ENCODE data around the gene IL18BP. TPM values are rescaled to one million over a fixed set of nuclear protein-coding genes. Genes with fewer than 3 reads are reported as not detected.

The IL18BP gene
- total RNA-seq, 4 donors from 2014 or later, result 5.1 to 11.6 (median 6.3) TPM

- H3K4me1 ChIP-seq, result peaks cover 0 to 31% (median 12%) of the 10 kb centered on the region in 4 donors
- TF ChIP-seq POLR2A (IDR thresholded peaks at IDR 0.05), result no peak
- TF ChIP-seq EP300 (IDR thresholded peaks at IDR 0.05), result no peak
- TF ChIP-seq CTCF (IDR thresholded peaks at IDR 0.05), result no peak
- WGBS, 2 donors, result 79 to 100% methylated on average over 2 of the region's 2 CpGs
- H3K27ac ChIP-seq, result peak overlapping the region in 1 of 4 donors; percentile 13
- H3K4me3 ChIP-seq, result no peak overlapping the region
- peaks cover 0 to 45% (median 0%) of the 10 kb centered on the region in 3 donors for H3K36me3 ChIP-seq
- DNase-seq (ENCODE audit: low spot score in 2 of 2), result no peak
- no peaks in the 10 kb centered on the region for H3K27me3 ChIP-seq
- no peaks in the 10 kb centered on the region for H3K9me3 ChIP-seq
Measured at GRCh38 chr11:71998061-71998460, 648 bp upstream of the IL18BP start.

DNA sequence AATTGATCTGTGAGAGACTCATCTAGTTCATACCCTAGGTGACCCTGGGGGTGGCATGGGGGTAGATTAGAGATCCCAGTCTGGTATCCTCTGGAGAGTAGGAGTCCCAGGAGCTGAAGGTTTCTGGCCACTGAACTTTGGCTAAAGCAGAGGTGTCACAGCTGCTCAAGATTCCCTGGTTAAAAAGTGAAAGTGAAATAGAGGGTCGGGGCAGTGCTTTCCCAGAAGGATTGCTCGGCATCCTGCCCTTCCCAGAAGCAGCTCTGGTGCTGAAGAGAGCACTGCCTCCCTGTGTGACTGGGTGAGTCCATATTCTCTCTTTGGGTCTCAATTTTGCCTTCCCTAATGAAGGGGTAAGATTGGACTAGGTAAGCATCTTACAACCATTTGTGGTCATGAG, 653 bp downstream of the IL18BP start:
- Histone ChIP-seq H3K27me3 (no peaks in the 10 kb centered on the region), H3K9me3 (no peaks in the 10 kb centered on the region), H3K27ac (peak overlapping the region; percentile 32 to 77 (median 52)), H3K4me3 (peak overlapping the region in 2 of 4 donors; percentile 1 to 8), H3K4me1 (peaks cover 0 to 31% (median 12%) of the 10 kb centered on the region in 4 donors), H3K36me3 (peaks cover 0 to 58% (median 13%) of the 10 kb centered on the region in 3 donors)
- WGBS, 2 donors, result 5% methylated on average over 2 of the region's 2 CpGs; no CpG with 5 or more reads in 1 of the 2 donors
- TF ChIP-seq CTCF (IDR thresholded peaks at IDR 0.05) (no peak), POLR2A (IDR thresholded peaks at IDR 0.05) (no peak), EP300 (IDR thresholded peaks at IDR 0.05) (no peak)
- DNase-seq (ENCODE audit: low spot score in 2 of 2), result no peak

GRCh38 chr11:71999798-72000197, 1.1 kb downstream of the IL18BP start:
- peak overlapping the region in 2 of 4 donors; percentile 1 to 8 for H3K4me3 ChIP-seq
- H3K27me3 ChIP-seq, result no peaks in the 10 kb centered on the region
- peaks cover 0 to 62% (median 17%) of the 10 kb centered on the region in 3 donors for H3K36me3 ChIP-seq
- DNase-seq (ENCODE audit: low spot score in 2 of 2), result no peak
- H3K4me1 ChIP-seq, result peaks cover 0 to 31% (median 12%) of the 10 kb centered on the region in 4 donors
- H3K9me3 ChIP-seq, result no peaks in the 10 kb centered on the region
- WGBS, 2 donors, result 70 to 73% methylated on average over 8 of the region's 8 CpGs
- peak overlapping the region; percentile 32 to 77 (median 52) for H3K27ac ChIP-seq
- TF ChIP-seq EP300 (IDR thresholded peaks at IDR 0.05) (no peak), POLR2A (IDR thresholded peaks at IDR 0.05) (no peak), CTCF (IDR thresholded peaks at IDR 0.05) (no peak)

DNA sequence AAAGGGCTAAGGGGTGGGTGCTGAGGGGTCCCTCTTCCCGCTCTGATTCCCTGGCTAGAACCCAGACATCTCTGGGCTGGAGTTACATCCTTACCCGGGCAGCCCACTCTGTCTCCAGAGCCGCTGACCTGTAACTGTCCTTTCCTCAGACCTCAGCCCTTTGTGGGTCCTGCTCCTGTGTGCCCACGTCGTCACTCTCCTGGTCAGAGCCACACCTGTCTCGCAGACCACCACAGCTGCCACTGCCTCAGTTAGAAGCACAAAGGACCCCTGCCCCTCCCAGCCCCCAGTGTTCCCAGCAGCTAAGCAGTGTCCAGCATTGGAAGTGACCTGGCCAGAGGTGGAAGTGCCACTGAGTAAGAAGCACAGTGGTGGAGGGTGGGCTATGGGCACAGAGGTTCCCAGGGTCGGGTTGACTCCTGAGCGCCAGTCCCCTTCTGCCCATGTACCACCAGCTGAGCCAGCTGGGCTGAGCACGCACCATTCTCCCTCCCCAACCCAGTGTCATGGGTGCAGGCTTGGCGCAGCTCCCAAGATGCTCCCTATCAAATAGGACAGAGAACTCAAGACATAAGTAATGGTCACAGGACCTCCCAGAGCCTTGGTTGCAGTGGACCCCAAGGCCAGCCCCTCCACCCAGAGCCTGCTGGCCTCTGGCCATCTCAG, 1.6 kb downstream of the IL18BP start:
- H3K36me3 ChIP-seq, result peaks cover 2 to 68% (median 22%) of the 10 kb centered on the region in 3 donors
- H3K4me3 ChIP-seq, result no peak overlapping the region
- TF ChIP-seq POLR2A (IDR thresholded peaks at IDR 0.05), result no peak
- no peak for TF ChIP-seq CTCF (IDR thresholded peaks at IDR 0.05)
- no peak for TF ChIP-seq EP300 (IDR thresholded peaks at IDR 0.05)
- 87 to 89% methylated on average over 8 to 10 of the region's 10 CpGs for WGBS, 2 donors
- peaks cover 0 to 31% (median 12%) of the 10 kb centered on the region in 4 donors for H3K4me1 ChIP-seq
- H3K9me3 ChIP-seq, result no peaks in the 10 kb centered on the region
- peak overlapping the region in 2 of 4 donors; percentile 32 to 77 for H3K27ac ChIP-seq
- no peaks in the 10 kb centered on the region for H3K27me3 ChIP-seq
- DNase-seq (ENCODE audit: low spot score in 2 of 2), result no peak

DNA sequence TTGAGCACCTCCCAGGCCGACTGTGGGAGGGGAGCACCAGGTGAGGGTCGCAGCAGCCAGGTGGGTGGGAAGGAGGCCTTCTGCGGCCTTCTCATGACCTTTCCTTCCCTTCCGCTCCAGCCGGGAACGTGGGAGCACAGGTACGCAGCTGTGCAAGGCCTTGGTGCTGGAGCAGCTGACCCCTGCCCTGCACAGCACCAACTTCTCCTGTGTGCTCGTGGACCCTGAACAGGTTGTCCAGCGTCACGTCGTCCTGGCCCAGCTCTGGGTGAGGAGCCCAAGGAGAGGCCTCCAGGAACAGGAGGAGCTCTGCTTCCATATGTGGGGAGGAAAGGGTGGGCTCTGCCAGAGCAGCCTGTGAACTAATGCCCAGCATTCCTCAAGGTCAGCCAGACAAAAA, 2.6 kb downstream of the IL18BP start:
- no peaks in the 10 kb centered on the region for H3K27me3 ChIP-seq
- H3K4me1 ChIP-seq, result peaks cover 0 to 31% (median 12%) of the 10 kb centered on the region in 4 donors
- DNase-seq (ENCODE audit: low spot score in 2 of 2), result no peak
- no peak overlapping the region for H3K4me3 ChIP-seq
- no peaks in the 10 kb centered on the region for H3K9me3 ChIP-seq
- peaks cover 7 to 70% (median 31%) of the 10 kb centered on the region in 3 donors for H3K36me3 ChIP-seq
- WGBS, 2 donors, result 69 to 95% methylated on average over 3 to 10 of the region's 11 CpGs
- no peak for TF ChIP-seq EP300 (IDR thresholded peaks at IDR 0.05)
- TF ChIP-seq POLR2A (IDR thresholded peaks at IDR 0.05), result no peak
- TF ChIP-seq CTCF (IDR thresholded peaks at IDR 0.05), result no peak
- H3K27ac ChIP-seq, result peak overlapping the region in 1 of 4 donors; percentile 28
